ENCODE measurements around the gene SIN3B.

The SIN3B gene

GRCh38 chr19:16791942-16792341 lies 37.3 kb upstream of the SIN3B start:
- H2AFZ ChIP-seq (ENCODE audit: low read depth, low read length, severe bottlenecking): no peak overlapping the region
- no peak overlapping the region for H3K4me3 ChIP-seq (ENCODE audit: insufficient read depth, low read length, poor library complexity, severe bottlenecking)
- no peaks in the 10 kb centered on the region for H4K20me1 ChIP-seq (ENCODE audit: low read depth, low read length)
- no peak overlapping the region for H3K9ac ChIP-seq (ENCODE audit: low read length)
- peaks cover 5% of the 10 kb centered on the region; the same call in 1 of the 2 replicates for H3K36me3 ChIP-seq (ENCODE audit: low read length)
- H3K9me3 ChIP-seq (ENCODE audit: insufficient read depth, low read length): peaks cover 26% of the 10 kb centered on the region; the same call in 1 of the 2 replicates
- no peaks in the 10 kb centered on the region for H3F3A ChIP-seq (ENCODE audit: insufficient read depth)
- no peak overlapping the region for H3K4me2 ChIP-seq (ENCODE audit: low read depth, low read length, poor library complexity, severe bottlenecking)
- H3K79me2 ChIP-seq (ENCODE audit: insufficient read depth, low read length): no peaks in the 10 kb centered on the region
- H3K27me3 ChIP-seq (ENCODE audit: low read length): no peaks in the 10 kb centered on the region
- no peaks in the 10 kb centered on the region for H3K9me2 ChIP-seq (replicated peaks; ENCODE audit: insufficient read depth, low read length)
- no peak overlapping the region for H3K27ac ChIP-seq (ENCODE audit: low read depth, low read length)
- TF ChIP-seq, protein P1, sequence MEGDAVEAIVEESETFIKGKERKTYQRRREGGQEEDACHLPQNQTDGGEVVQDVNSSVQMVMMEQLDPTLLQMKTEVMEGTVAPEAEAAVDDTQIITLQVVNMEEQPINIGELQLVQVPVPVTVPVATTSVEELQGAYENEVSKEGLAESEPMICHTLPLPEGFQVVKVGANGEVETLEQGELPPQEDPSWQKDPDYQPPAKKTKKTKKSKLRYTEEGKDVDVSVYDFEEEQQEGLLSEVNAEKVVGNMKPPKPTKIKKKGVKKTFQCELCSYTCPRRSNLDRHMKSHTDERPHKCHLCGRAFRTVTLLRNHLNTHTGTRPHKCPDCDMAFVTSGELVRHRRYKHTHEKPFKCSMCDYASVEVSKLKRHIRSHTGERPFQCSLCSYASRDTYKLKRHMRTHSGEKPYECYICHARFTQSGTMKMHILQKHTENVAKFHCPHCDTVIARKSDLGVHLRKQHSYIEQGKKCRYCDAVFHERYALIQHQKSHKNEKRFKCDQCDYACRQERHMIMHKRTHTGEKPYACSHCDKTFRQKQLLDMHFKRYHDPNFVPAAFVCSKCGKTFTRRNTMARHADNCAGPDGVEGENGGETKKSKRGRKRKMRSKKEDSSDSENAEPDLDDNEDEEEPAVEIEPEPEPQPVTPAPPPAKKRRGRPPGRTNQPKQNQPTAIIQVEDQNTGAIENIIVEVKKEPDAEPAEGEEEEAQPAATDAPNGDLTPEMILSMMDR (IDR thresholded peaks at IDR 0.05; ENCODE audit: insufficient read depth, low read length, poor library complexity, severe bottlenecking): no peak
- TF ChIP-seq EZH2phosphoT487 (conservative IDR thresholded peaks at IDR 0.05; ENCODE audit: low read length): no peak

GRCh38 chr19:16794456-16795441 lies 34.4 kb upstream of the SIN3B start:
- Histone ChIP-seq H3K9ac (ENCODE audit: low read length) (no peak overlapping the region), H3K4me2 (ENCODE audit: low read depth, low read length, poor library complexity, severe bottlenecking) (no peak overlapping the region), H3K27ac (ENCODE audit: low read depth, low read length) (no peak overlapping the region), H3K9me2 (replicated peaks; ENCODE audit: insufficient read depth, low read length) (no peaks in the 10 kb centered on the region), H3K79me2 (ENCODE audit: insufficient read depth, low read length) (no peaks in the 10 kb centered on the region), H2AFZ (ENCODE audit: low read depth, low read length, severe bottlenecking) (no peak overlapping the region), H3K36me3 (ENCODE audit: low read length) (no peaks in the 10 kb centered on the region), H3F3A (ENCODE audit: insufficient read depth) (no peaks in the 10 kb centered on the region), H4K20me1 (ENCODE audit: low read depth, low read length) (no peaks in the 10 kb centered on the region), H3K27me3 (ENCODE audit: low read length) (no peaks in the 10 kb centered on the region), H3K4me3 (ENCODE audit: insufficient read depth, low read length, poor library complexity, severe bottlenecking) (no peak overlapping the region), H3K9me3 (ENCODE audit: insufficient read depth, low read length) (peaks cover 16% of the 10 kb centered on the region; the same call in 1 of the 2 replicates)
- TF ChIP-seq EZH2phosphoT487 (conservative IDR thresholded peaks at IDR 0.05; ENCODE audit: low read length): no peak
- TF ChIP-seq, protein P1 (IDR thresholded peaks at IDR 0.05; ENCODE audit: insufficient read depth, low read length, poor library complexity, severe bottlenecking): no peak

GRCh38 chr19:16795731-16796130 lies 33.5 kb upstream of the SIN3B start:
- H3K9me3 ChIP-seq (ENCODE audit: insufficient read depth, low read length): peaks cover 12% of the 10 kb centered on the region; the same call in 1 of the 2 replicates
- H3K27me3 ChIP-seq (ENCODE audit: low read length): no peaks in the 10 kb centered on the region
- H3F3A ChIP-seq (ENCODE audit: insufficient read depth): no peaks in the 10 kb centered on the region
- H3K9me2 ChIP-seq (replicated peaks; ENCODE audit: insufficient read depth, low read length): no peaks in the 10 kb centered on the region
- H4K20me1 ChIP-seq (ENCODE audit: low read depth, low read length): no peaks in the 10 kb centered on the region
- no peaks in the 10 kb centered on the region for H3K36me3 ChIP-seq (ENCODE audit: low read length)
- no peak overlapping the region for H3K9ac ChIP-seq (ENCODE audit: low read length)
- no peak for TF ChIP-seq EZH2phosphoT487 (conservative IDR thresholded peaks at IDR 0.05; ENCODE audit: low read length)
- TF ChIP-seq, protein P1 (IDR thresholded peaks at IDR 0.05; ENCODE audit: insufficient read depth, low read length, poor library complexity, severe bottlenecking): no peak
- no peaks in the 10 kb centered on the region for H3K79me2 ChIP-seq (ENCODE audit: insufficient read depth, low read length)
- H3K4me3 ChIP-seq (ENCODE audit: insufficient read depth, low read length, poor library complexity, severe bottlenecking): no peak overlapping the region
- no peak overlapping the region for H2AFZ ChIP-seq (ENCODE audit: low read depth, low read length, severe bottlenecking)
- no peak overlapping the region for H3K27ac ChIP-seq (ENCODE audit: low read depth, low read length)
- H3K4me2 ChIP-seq (ENCODE audit: low read depth, low read length, poor library complexity, severe bottlenecking): no peak overlapping the region

All from SU-DHL-6 (cell line).